HG03571 (cell line): ENCODE measurements around the gene FAAP20.

ENCODE experiments used
- ATAC-seq: cut with Tn5 transposase; IDR thresholded peaks from one replicate; pipeline ENCODE4 v1.9.1; 2021; ENCODE audit not compliant: unreplicated experiment

FAAP20 gene

DNA sequence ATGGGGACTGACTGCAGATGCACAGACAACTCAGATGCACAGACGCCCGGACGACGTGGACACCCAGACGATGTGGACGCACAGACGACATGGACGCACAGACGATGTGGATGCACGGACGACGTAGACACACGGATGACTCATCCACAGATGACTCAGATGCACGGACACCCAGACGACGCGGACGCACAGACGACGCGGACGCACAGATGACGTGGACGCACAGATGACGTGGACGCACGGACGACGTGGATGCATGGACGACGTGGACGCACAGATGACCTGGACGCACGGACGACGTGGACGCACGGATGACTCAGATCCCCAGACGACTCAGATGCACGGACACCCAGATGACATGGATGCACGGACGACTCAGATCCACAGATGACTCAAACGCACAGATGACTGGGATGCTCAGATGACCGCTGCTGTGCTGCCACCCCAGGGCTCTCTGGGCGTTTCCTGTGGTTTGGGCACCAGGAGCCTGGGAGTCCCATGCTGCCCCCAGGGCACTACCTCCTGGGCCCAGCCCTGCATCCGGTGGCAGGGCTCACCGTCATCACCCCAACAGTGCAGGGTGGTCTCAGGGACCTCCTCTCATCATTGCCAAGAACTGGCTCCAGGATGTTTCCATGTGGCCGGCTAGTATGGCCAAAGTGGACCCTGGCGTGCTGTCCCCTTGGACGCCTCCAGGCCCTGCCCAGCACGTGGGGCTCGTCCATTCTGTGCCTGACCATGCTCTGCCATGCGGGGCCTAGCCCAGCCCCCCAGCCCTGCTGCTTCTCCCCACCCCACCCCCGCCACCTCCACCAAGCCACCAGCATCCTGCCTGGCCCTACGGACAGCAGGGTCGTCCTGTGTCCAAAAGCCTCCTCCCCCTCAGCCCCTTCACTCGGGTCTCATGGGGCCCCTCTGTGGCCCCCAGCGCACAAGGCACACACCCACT, 14.0 kb downstream of the FAAP20 start:
- ATAC-seq, result no peak

DNA sequence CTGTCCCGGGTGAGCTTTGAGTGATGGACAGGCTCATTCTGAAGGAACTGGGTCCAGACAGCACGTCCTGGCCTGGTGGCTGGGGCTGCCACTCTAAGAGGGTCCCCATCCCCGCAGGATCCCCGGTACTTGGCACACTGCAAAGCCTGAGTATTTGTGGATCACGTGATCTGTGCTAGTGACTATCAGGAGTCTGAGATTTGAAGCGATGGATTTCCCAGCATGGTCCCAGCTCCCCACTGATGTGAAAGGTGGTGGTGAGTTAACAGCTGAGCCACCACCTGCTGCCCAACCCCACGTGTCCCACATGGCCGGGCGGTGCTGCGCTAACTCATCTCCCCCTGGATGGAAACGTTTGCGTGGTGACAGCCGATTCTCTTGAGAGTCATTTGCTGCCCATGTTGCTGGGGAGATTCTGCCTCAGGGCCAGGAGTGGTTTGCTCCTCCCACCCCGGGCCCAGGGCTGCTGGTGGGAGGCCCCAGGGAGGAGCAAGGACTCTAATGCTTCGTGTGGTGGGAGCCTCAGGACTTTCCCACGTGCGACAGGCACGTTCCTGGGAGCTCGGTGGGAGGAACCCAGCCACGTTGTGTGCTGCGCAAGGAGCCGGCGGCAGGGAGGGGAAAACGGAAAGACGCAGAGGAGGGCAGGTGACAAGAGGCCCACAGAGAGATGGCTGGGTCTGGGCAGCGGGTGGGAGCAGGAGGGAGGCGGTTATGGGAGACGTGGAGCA, 15.1 kb downstream of the FAAP20 start:
- no peak for ATAC-seq

DNA sequence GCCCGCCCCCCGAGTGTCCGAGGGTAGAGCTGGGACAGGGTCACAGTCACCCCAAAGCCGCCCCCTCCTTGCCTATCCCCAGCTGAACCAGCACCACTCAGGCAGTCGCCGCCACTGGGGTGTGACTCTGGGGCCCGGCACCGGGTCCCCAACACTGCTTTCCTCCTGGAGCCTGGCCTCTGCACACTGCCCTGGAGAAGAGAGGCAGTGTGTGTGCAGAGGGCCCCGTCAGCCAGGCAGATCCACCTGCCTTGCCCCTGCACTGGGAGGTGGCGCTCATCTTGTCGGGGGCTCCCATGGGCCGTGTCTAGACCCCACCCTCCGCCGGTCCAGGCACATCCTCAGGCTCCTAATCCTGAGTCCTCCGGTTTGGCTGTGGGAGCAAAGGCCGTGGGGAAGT, 15.7 kb downstream of the FAAP20 start:
- ATAC-seq, result no peak

DNA sequence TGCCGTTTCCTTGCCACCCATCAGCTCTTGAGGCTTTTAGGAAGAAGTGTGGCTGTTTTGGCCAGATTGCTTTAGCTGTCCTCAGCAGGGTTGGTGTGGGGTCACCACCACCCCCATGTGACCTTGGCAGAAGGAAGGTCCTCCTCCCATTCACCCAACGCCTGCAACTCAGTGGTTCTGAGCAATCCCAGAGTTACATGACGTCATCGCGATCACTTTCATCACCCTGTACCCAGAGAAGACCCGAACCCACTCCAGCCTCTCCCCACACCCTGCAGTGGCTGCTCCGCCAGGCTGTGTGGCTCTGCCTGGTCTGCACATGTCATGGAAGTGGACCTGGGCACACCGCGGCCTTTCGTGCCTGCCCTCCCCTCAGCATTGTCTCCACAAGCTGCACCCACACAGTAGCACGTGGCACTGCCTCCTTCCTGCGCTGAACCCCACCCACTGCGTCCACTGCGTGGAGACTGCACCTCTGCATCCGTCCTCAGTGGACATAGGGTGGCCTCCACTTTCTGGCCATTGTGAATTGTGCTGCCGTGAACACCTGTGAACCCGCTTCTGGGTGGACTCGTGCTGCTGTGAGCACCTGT, 16.5 kb downstream of the FAAP20 start:
- no peak for ATAC-seq

DNA sequence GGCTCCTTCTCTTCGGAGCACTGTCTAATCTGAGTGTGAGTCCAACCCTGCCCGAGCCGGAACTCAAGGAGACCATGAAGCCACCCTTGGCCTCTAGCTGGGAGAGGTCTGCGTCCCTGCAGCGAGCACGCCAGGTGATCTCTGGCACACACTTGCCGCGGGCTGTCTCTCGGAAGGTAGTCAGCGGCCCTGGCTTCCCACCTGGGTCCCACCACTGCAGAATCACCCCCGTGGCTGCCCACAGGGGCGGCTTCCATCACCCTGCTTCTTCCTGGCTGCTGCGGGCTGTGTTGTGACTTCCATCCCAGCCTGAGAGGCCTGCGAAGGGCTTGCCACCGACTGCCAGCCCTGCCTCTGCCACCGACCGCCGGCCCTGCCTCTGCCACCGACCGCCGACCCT, 17.0 kb downstream of the FAAP20 start:
- no peak for ATAC-seq

DNA sequence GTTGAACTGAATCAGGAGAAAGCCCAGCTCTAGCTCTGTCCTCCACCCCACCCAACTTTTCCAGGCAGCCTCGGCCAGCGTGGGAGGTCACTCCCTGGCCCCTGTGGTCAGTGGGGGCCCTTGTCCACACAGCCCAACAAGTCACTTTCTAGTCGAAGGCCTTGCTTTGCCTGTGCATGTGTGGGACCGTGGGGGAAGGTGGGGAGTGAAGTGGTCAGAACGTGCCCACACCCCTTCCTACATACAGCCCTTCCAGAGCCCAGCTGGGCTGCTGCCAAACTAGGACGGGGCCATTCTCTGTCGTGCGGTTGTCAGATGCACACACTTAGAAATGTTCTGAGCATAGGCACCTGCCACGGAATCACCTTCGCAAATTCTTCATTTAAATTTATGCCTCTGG, 18.0 kb downstream of the FAAP20 start:
- no peak for ATAC-seq

DNA sequence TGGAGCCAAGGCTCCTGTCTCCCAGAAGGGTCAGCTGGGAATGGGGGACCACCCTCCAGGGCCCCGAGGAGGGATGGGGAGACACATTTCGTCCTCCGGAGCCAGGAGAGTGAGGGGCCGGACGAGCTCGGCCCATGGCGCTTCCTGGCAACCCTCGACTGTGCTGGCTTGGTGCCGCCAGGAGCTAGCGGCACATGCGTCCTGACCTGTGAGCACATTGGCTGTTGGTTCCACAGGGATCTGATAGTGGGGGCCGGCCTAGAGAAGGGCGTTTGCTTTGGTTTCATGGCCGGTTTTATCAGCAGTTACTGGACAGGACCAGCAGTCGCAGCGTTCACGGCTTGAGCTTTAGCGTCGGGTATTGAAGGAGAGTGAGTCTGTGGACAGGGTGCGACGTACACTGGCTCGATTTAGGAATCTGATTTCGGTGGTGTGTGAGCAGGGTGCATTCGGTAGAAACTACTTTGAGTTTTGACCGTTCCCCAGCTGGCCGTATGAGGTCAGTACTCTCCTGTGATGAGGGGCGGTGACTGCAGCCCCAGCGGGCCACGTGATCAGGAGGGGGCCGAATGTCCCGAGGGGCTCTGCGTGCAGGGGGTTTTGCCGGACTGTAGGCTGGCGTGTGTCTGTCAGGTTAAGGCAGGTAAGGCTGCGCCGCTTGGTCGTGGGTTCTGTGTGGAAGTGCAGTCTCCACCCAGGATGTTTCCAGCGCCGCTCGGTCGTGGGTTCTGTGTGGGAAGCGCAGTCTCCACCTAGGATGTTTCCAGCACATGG, 18.7 kb downstream of the FAAP20 start:
- ATAC-seq, result no peak

DNA sequence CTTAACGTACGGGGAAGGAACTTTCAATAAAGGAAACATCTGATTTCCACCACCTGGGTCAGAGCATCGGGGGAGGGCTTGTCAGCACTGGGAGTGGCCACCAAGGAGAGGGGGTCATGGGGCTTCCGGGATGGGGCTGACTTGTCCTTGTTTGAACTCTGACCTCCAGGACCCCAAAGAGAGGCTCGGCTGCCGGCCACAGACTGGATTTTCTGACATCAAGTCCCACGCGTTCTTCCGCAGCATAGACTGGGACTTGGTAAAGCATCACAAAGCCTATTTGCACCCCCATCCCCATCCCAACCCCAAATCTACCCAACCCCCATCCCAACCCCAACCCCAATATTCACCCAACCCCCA, 19.5 kb downstream of the FAAP20 start:
- no peak for ATAC-seq

DNA sequence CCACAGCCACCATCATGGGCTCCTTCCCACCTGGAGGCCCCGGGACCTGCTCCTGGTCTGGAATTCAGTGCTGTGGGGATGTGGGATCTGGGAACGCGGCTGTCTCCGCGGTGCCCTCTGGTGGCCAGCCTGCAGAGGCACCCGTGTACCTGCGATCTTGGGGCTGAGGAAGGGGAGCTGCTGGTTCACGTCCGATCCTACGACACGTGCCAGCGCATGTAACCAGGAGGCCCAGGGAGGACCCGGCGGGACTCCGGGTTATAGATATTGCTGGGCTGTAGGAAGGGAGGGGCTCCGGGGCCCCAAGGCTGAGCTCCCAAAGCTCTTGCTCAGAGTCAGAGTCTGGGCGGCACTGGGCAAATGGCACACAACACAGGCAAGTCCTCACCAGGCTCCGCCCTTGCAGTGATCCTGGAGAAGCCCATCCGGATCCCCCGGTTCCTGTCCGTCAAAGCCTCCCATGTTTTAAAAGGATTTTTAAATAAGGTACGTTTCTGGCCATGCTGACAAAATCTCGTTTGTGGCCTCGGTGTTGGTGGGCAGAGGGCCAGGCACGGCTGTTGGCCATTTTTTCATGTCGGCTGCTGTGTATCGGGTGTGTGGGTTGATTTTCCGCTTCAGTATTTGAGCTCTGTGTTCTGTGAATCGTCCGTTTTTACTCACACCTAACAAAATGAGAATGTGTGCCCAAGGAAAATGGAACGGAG, 20.1 kb downstream of the FAAP20 start:
- no peak for ATAC-seq

DNA sequence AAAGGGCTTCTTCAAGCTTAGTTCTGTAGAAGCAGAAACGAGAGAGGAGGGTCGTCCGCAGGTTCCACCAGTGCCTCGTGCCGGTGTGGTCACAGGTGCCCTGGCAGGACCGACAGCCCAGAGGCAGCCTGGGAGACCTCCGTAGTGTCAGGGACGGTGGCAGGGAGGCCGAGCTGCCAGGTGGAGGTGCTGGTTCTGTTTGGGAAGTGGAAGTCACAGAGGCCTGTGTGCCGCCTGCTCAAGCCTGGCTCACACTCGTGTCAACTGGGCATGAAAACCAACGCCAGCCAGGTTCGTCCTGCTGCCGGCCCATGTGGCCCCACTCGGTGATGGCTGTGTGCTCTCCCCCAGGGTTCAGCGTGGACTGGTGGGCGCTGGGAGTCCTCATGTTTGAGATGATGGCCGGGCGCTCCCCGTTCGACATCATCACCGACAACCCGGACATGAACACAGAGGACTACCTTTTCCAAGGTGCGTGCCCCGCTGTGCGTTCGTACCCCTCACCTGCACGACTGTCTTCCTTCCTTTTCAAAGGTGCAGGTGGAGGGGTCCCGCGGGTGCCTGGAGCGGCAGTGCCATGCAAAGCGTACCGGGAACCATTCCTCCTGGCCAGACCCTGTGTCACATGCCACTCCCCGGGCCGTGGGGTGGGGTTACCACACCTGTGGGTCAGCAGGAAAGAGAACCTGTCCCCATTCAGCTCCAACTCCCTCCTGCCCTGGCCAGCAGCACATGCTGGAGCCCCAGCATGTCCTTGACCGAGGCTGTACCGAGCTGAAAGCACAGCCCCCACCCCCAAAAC, 20.8 kb downstream of the FAAP20 start:
- ATAC-seq, result no peak

DNA sequence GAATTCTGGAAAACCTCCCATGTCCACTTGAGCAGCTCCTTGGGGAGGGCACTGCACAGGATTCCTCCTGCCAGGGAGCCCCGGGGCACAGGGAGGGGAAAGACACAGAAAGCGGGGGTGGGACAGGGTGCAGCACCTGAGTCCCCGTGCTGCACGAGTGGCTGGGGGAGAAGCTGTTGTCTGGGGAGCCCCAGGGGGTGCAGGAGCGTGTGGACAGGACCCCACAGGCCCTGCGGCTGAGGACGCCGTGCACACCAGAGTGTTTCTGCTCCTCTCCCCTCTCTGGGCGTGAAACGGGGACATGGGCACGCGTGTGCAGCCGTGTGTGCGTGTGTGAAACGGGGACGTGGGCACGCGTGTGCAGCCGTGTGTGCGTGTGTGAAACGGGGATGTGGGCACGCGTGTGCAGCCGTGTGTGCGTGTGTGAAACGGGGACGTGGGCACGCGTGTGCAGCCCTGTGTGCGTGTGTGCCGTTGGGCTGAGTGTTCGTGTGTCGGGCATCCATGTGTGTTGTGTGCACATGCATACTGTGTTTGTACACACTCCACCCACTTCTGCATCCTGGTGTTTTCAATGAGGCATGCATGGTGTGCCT, 21.9 kb downstream of the FAAP20 start:
- no peak for ATAC-seq

DNA sequence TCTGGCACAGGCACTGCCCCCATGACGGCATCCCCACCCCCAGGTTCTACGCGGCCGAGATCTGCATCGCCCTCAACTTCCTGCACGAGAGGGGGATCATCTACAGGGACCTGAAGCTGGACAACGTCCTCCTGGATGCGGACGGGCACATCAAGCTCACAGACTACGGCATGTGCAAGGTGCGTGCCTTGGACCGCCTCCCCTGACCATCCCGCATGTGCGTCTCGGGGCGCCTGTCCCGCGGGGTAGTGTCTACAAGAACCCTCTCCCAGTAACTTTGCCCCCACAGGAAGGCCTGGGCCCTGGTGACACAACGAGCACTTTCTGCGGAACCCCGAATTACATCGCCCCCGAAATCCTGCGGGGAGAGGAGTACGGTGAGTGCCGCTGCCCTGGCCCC, 22.6 kb downstream of the FAAP20 start:
- ATAC-seq, result no peak

DNA sequence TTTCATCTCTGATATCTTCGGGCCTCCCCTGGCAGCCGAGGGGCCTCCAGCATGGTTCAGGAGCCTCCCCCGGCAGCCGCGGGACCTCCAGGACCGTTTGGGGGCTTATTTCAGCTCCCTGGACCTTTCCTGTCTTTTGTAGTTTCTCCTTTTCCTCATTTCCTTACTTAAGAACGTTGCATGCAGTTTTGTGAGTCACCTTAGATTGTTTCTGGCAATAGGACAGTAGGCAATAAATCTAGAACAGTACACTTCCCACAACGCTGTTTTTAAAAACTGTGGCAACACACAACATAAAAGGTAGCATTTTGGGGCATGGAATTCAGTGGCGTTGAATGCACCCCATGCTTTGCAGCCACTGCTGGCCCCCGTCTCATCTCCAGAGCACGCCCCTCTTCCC, 24.4 kb downstream of the FAAP20 start:
- no peak for ATAC-seq

DNA sequence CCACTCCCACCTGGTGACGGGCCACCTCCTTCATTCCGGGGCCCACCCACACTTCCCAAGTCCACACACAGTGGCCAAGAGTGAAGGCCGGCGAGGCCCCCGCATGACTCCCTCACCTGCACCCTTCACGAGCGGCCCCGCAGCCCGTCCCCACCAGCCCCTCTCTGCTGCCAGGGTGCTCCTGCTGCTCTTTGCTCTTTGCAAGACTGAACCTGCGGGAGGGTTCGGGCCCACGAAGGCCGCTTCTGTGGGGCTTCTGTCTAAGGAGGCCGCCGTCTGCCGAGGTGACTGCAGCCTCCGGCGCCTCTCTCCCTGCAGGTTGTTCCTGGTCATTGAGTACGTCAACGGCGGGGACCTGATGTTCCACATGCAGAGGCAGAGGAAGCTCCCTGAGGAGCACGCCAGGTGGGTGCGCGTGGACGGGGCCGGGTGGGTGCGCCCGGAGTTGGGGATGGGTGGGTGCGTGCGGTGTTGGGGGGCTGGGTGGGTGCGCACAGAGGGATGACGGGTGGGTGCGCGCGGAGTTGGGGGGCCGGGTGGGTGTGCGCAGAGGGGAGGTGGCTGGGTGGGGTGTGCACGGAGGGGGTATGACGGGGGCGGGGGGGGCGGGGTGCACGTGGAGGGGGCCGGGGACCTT, 25.3 kb downstream of the FAAP20 start:
- no peak for ATAC-seq

DNA sequence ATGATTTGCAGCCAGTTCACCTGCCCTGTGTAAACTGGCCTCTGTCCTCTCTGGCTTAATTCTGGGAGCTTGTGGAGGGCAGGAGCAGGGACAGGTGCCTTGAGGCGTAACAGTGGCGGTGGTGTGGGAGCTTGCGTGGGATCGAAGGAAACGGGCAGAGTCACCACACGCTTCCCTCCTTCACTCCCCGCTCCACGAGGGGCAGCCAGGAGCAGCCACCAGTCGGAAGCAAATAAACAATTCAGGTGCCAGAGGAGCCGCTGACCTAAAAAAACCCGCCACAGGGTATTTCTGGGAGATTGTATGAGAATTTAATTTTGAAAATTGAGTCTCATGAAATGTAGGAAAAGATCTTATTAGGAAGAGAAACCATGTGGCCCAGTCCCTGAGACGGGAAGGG, 26.0 kb downstream of the FAAP20 start:
- no peak for ATAC-seq

DNA sequence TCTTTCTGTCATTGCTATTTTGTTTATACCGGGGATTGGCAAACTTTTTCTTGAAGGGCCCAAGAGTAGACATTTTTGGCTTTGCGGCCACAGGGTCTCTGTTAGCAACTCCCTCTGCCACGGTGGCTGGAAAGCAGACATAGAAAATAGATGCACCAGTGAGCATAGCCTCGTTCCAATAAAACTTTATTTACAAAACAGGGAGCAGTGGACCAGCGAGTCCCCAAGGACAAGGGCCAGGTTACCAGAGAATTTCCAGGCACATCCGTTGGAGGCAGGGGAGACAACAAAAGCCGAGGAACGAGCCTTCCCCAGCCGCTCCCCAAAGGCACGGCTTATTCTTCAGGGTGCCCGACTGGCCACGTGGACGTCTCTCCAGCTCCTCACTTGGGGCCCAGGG, 26.5 kb downstream of the FAAP20 start:
- no peak for ATAC-seq

DNA sequence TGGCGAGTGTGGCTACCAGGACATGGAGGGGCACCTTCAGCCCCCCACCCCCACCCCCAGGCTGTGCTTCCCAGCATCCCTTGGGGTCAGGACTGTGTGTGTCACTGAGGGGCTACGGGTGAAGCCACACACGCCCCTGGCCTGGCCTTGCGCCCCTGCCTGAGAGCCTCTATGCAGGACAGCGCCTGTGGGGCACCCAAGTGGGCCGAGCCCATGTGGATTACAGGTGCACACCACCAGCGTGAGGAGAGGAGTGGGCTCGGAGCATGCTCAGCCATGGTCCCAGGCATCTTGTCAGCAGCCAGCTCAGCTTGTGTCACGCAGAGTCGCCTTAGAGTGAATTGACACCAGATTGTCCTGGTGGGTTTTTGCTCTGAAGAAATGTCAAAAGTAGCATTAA, 27.9 kb downstream of the FAAP20 start:
- ATAC-seq, result no peak

DNA sequence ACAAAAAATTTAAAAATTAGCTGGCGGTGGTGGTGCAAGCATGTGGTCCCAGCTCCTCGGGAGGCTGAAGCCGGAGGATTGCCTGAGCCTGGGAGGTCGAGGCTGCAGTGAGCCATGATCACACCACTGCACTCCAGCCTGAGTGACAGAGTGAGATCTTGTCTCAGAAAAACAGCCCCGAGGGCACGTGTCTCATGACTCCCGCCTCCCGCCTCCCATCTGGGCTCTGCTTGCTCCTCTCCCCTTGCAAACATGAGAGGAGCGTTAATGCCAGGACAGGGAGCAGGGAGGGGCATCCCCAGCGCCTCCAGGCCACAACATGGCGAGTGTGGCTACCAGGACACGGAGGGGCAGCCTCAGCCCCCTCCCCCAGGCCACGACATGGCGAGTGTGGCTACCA, 28.3 kb downstream of the FAAP20 start:
- no peak for ATAC-seq

DNA sequence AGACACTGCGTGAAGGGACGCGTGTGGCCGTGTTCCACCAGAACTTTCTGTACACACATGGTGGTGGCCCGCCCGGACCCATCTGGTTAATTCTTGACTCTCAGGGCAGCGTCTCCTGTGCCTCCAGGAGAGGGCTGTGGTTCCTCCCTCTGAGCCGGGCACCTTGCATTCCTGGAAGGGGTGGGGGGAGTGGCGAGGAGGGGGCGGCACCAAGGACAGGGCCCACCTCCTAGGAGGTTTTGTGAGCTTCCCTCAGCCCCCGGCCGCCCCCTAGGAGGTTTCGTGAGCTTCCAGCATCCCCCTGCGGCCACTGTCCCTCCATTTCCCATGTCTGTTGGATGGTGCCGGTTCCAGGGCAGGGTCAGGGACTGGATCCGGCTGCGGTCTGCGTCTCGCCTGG, 28.9 kb downstream of the FAAP20 start:
- ATAC-seq, result no peak
